ENCODE measurements around the gene SBK3.

DNA sequence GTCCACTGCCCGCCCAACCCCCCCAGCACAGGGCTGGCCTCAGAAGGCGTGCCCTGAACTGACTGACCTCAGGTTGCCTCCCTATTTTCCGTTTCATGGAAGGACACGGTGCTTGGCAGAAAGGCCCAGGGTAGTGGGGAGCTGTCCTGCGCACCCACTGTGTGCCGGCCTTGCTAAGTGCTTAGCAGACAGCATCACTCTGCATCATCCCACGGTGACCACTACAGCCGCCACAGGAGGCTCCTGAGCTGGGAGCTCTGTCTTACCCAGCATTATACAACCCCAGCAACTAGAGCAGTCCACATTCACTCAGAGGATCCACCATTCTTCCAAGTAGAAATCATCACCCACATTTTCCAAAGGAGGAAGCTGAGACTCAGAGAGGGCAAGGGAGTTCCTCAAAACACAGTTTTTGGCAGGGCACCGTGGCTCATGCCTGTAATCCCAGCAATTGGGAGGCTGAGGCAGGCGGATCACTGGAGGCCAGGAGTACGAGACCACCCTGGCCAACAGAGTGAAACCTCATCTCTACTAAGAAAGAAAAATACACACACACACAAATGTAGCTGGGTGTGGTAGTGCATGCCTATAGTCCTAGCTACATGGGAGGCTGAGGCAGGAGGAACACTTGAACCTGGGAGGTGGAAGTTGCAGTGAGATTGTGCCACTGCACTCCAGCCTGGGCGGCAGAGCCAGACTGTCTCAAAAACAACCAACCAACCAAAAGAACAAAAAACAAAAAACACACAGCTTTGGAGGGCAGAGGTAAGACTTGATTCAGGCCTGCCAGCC, 10.0 kb downstream of the SBK3 start:
- TF ChIP-seq, protein P1, sequence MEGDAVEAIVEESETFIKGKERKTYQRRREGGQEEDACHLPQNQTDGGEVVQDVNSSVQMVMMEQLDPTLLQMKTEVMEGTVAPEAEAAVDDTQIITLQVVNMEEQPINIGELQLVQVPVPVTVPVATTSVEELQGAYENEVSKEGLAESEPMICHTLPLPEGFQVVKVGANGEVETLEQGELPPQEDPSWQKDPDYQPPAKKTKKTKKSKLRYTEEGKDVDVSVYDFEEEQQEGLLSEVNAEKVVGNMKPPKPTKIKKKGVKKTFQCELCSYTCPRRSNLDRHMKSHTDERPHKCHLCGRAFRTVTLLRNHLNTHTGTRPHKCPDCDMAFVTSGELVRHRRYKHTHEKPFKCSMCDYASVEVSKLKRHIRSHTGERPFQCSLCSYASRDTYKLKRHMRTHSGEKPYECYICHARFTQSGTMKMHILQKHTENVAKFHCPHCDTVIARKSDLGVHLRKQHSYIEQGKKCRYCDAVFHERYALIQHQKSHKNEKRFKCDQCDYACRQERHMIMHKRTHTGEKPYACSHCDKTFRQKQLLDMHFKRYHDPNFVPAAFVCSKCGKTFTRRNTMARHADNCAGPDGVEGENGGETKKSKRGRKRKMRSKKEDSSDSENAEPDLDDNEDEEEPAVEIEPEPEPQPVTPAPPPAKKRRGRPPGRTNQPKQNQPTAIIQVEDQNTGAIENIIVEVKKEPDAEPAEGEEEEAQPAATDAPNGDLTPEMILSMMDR (optimal IDR thresholded peaks at IDR 0.05 in 1 of 3, IDR thresholded peaks at IDR 0.05 in 1 of 3, conservative IDR thresholded peaks at IDR 0.05 in 1 of 3; ENCODE audit: extremely low read depth in 1 of 3, insufficient read depth in 2 of 3, low read length in 3 of 3): no peak
- TF ChIP-seq EZH2 (IDR thresholded peaks at IDR 0.05; ENCODE audit: low read length): no peak

Measured in keratinocyte (primary cell).